HFFc6 (cell line): ENCODE results near the gene ACER2. TPM values are rescaled to one million over a fixed set of nuclear protein-coding genes. Genes with fewer than 3 reads are reported as not detected.

Experiments used
- DNase-seq: peaks from one replicate; pipeline ENCODE4 v3.0.0-alpha.2; 2018
- H3K27ac Mint-ChIP-seq: 2 replicates; pipeline ENCODE4 v1.8.0; 2020; ENCODE audit warnings: mild to moderate bottlenecking, mixed read lengths
- H3K27me3 Mint-ChIP-seq: 2 replicates; pipeline ENCODE4 v1.8.0; 2021; ENCODE audit warnings: mild to moderate bottlenecking, moderate library complexity, mixed read lengths; ENCODE audit not compliant: insufficient read depth
- H3K36me3 Mint-ChIP-seq: 2 replicates; pipeline ENCODE4 v1.8.0; 2021; ENCODE audit warnings: low read depth, mixed read lengths
- H3K4me1 Mint-ChIP-seq: 2 replicates; pipeline ENCODE4 v1.8.0; 2020; ENCODE audit warnings: low read depth, mixed read lengths
- H3K4me3 Mint-ChIP-seq: 2 replicates; pipeline ENCODE4 v1.8.0; 2020; ENCODE audit warnings: mild to moderate bottlenecking, moderate library complexity, mixed read lengths
- H3K9me3 Mint-ChIP-seq: 2 replicates; pipeline ENCODE4 v1.8.0; 2020; ENCODE audit warnings: mild to moderate bottlenecking, mixed read lengths
- CTCF ChIP-seq: fragments of 200-600 bp; sonication (generic); IDR thresholded peaks from 2 replicates; pipeline ENCODE4 v1.5.0; 2021; ENCODE audit warnings: antibody characterized with exemption, mild to moderate bottlenecking
- total RNA-seq, 6 experiments: library from RNA; stranded (reverse); fragmentation: NEBNext Ultra II Directional; extraction: Animal tissue kit (Norgen Biotek cat#: 25700); gene quantifications; 2 replicates in 1 of 6; 3 replicates in 5 of 6; pipeline ENCODE4 v1.2.3, GENCODE V29; 2021

The ACER2 gene
- total RNA-seq, 6 experiments from 2014 or later: 1.2 to 1.9 (median 1.6) TPM

GRCh38 chr9:19375538-19375937, 33.3 kb upstream of the ACER2 start:
- peak overlapping the region; percentile 99 for H3K4me3 Mint-ChIP-seq
- peaks cover 8% of the 10 kb centered on the region for H3K9me3 Mint-ChIP-seq
- peaks cover 64% of the 10 kb centered on the region for H3K36me3 Mint-ChIP-seq
- no peak for TF ChIP-seq CTCF
- peak overlapping the region; percentile 99 for H3K27ac Mint-ChIP-seq
- peaks cover 3% of the 10 kb centered on the region for H3K27me3 Mint-ChIP-seq
- peaks cover 60% of the 10 kb centered on the region for H3K4me1 Mint-ChIP-seq
- peak; percentile 46 for DNase-seq

GRCh38 chr9:19376931-19377330, 31.9 kb upstream of the ACER2 start:
- Mint-ChIP-seq H3K9me3 (peaks cover 8% of the 10 kb centered on the region), H3K36me3 (peaks cover 72% of the 10 kb centered on the region), H3K27me3 (peaks cover 3% of the 10 kb centered on the region), H3K4me3 (peak overlapping the region; percentile 99), H3K4me1 (peaks cover 74% of the 10 kb centered on the region), H3K27ac (peak overlapping the region; percentile 99)
- no peak for TF ChIP-seq CTCF
- no peak for DNase-seq

GRCh38 chr9:19378164-19378563, 30.6 kb upstream of the ACER2 start:
- H3K27ac Mint-ChIP-seq: peak overlapping the region; percentile 99
- peaks cover 76% of the 10 kb centered on the region for H3K4me1 Mint-ChIP-seq
- DNase-seq: no peak
- H3K36me3 Mint-ChIP-seq: peaks cover 72% of the 10 kb centered on the region
- no peak for TF ChIP-seq CTCF
- peak overlapping the region; percentile 99 for H3K4me3 Mint-ChIP-seq
- H3K27me3 Mint-ChIP-seq: peaks cover 3% of the 10 kb centered on the region
- H3K9me3 Mint-ChIP-seq: peaks cover 8% of the 10 kb centered on the region

GRCh38 chr9:19378647-19379046, 30.2 kb upstream of the ACER2 start:
- H3K4me1 Mint-ChIP-seq: peaks cover 71% of the 10 kb centered on the region
- no peak for TF ChIP-seq CTCF
- H3K27ac Mint-ChIP-seq: peak overlapping the region; percentile 99
- DNase-seq: no peak
- H3K36me3 Mint-ChIP-seq: peaks cover 71% of the 10 kb centered on the region
- H3K27me3 Mint-ChIP-seq: peaks cover 3% of the 10 kb centered on the region
- H3K4me3 Mint-ChIP-seq: peak overlapping the region; percentile 99
- H3K9me3 Mint-ChIP-seq: peaks cover 8% of the 10 kb centered on the region

- H3K4me3 Mint-ChIP-seq: peak overlapping the region; percentile 99
- TF ChIP-seq CTCF: no peak
- H3K27me3 Mint-ChIP-seq: peaks cover 3% of the 10 kb centered on the region
- H3K36me3 Mint-ChIP-seq: peaks cover 64% of the 10 kb centered on the region
- peak overlapping the region; percentile 99 for H3K27ac Mint-ChIP-seq
- peaks cover 65% of the 10 kb centered on the region for H3K4me1 Mint-ChIP-seq
- no peak for DNase-seq
- H3K9me3 Mint-ChIP-seq: peaks cover 8% of the 10 kb centered on the region
Measured at GRCh38 chr9:19379283-19379682, 29.5 kb upstream of the ACER2 start.

GRCh38 chr9:19379697-19380046, 29.1 kb upstream of the ACER2 start:
- no peak for DNase-seq
- Mint-ChIP-seq H3K4me1 (peaks cover 62% of the 10 kb centered on the region), H3K36me3 (peaks cover 63% of the 10 kb centered on the region), H3K4me3 (peak overlapping the region; percentile 99), H3K27me3 (peaks cover 3% of the 10 kb centered on the region), H3K27ac (peak overlapping the region; percentile 99), H3K9me3 (peaks cover 8% of the 10 kb centered on the region)
- no peak for TF ChIP-seq CTCF
